ENCODE measurements around the gene PELI2.

DNA sequence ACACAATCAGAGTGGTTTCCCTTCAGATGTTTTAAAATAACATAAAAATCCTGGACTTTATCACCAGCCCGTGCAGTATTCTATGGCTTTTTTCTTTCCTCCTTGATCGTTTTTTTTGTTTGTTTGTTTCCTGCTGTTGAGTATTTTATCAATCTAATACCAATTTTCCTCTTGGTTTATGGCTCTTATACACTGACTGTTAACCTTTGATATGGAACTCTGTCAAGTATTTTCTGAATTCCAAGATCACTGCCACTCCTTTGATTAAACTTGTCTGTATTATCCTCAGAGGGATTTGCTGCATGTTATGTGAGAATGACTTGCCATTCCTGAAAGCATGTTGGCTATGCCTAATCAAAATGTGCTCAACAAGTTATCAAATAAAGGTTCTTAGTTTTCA, 88.4 kb downstream of the PELI2 start:
- no peak for TF ChIP-seq EZH2phosphoT487 (IDR thresholded peaks at IDR 0.05)
- TF ChIP-seq, protein P1, sequence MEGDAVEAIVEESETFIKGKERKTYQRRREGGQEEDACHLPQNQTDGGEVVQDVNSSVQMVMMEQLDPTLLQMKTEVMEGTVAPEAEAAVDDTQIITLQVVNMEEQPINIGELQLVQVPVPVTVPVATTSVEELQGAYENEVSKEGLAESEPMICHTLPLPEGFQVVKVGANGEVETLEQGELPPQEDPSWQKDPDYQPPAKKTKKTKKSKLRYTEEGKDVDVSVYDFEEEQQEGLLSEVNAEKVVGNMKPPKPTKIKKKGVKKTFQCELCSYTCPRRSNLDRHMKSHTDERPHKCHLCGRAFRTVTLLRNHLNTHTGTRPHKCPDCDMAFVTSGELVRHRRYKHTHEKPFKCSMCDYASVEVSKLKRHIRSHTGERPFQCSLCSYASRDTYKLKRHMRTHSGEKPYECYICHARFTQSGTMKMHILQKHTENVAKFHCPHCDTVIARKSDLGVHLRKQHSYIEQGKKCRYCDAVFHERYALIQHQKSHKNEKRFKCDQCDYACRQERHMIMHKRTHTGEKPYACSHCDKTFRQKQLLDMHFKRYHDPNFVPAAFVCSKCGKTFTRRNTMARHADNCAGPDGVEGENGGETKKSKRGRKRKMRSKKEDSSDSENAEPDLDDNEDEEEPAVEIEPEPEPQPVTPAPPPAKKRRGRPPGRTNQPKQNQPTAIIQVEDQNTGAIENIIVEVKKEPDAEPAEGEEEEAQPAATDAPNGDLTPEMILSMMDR (IDR thresholded peaks at IDR 0.05): no peak
- TF ChIP-seq EZH2 (IDR thresholded peaks at IDR 0.05): no peak

Measured in neural progenitor cell (in vitro differentiated cells).